ENCODE results near the gene ATG4D.
A peak's percentile ranks its signal among the peaks of the same experiment; 100 is the strongest.
"Not testable (repeated sequence)": the region's sequence is repeated elsewhere in the genome, so short reads cannot be mapped to it uniquely, and the experiment has no call there.

ATG4D gene

GRCh38 chr19:10518444-10519361 lies 25.0 kb upstream of the ATG4D start:
- FAIRE-seq: no peak
- DNase-seq (ENCODE audit: insufficient read length, low spot score): no peak

- DNase-seq (ENCODE audit: insufficient read length, low spot score) (no peak), FAIRE-seq (no peak)
These were observed 24.3 kb upstream of the ATG4D start for GRCh38 chr19:10519421-10519820.

- DNase-seq (ENCODE audit: insufficient read length, low spot score) (no peak), FAIRE-seq (no peak)
These were observed 22.9 kb upstream of the ATG4D start for GRCh38 chr19:10520652-10521318.

DNA sequence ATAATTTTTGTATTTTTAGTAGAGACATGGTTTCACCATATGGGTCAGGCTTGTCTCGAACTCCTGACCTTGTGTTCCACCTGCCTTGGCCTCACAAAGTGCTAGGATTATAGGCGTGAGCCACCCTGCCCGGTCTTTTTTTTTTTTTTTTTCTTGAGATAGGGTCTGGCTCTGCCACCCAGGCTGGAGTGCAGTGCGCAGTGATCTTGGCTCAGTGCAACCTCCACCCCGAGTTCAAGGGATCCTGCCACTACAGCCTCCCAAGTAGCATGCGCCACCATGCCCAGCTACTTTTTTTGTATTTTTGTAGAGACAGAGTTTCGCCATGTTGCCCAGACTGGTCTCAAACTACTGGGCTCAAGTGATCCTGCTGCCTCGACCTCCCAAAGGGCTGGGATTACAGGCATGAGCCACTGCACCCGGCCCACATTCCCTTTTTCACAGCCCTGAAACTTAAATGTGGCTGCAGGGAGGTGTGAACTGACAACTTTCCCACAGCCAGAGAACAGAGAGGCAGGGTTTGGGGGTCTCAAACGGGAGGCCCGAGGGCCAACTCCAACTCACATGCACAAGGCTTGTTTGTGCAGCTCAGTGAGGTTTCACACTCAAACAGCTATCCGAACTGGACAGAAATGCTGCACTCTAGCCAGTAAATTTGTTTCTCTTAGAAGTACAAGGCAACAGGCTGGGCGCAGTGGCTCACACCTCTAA lies 22.1 kb upstream of the ATG4D start:
- FAIRE-seq (no peak), DNase-seq (ENCODE audit: insufficient read length, low spot score) (no peak)

DNA sequence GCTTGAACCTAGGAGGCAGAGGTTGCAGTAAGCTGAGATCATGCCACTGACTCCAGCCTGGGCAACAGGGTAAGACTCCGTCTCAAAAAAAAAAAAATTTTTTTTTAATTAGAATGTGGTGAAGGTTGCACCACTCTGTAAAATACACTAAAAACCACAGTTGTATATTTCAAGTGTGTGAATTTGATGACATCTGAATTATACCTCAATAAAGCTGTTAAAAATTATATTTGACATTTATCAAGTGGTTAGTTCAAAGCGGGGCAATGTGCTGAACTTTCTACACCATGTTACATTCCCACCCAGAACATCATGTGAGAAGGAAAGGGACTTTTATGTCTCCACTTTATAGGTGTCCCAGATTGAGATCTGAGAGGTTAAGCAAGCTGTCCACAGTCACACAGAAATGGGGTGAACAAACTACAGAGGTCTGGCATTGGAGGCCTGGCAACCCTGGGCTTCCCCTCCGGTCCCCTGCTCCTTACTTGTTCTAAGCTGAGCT lies 20.5 kb upstream of the ATG4D start:
- DNase-seq (ENCODE audit: insufficient read length, low spot score): no peak
- FAIRE-seq: no peak

DNA sequence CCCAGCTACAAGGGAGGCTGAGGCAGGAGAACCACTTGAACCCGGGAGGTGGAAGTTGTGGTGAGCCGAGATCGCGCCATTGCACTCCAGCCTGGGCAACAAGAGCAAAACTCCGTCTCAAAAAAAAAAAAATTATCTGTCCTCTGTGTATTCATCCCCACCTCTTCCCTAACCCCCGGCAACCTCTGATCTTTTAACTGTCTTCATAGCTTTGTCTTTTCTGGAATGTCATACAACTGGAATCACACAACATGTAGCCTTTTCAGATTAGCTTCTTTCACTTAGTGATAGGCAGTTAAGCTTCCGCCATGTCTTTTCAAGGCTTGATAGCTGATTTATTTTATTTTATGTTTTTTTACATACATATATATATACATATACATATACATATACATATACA lies 18.1 kb upstream of the ATG4D start:
- FAIRE-seq: no peak
- DNase-seq (ENCODE audit: insufficient read length, low spot score): no peak

- not testable (repeated sequence) for FAIRE-seq; DNase-seq (ENCODE audit: insufficient read length, low spot score)
These were observed 16.8 kb upstream of the ATG4D start for GRCh38 chr19:10526887-10527286.

GRCh38 chr19:10532457-10532856 lies 11.2 kb upstream of the ATG4D start:
- FAIRE-seq (no peak), DNase-seq (ENCODE audit: insufficient read length, low spot score) (no peak)

GRCh38 chr19:10533646-10534386 lies 9.9 kb upstream of the ATG4D start:
- peak; percentile 79 for DNase-seq (ENCODE audit: insufficient read length, low spot score)
- peak; percentile 57 for FAIRE-seq

DNA sequence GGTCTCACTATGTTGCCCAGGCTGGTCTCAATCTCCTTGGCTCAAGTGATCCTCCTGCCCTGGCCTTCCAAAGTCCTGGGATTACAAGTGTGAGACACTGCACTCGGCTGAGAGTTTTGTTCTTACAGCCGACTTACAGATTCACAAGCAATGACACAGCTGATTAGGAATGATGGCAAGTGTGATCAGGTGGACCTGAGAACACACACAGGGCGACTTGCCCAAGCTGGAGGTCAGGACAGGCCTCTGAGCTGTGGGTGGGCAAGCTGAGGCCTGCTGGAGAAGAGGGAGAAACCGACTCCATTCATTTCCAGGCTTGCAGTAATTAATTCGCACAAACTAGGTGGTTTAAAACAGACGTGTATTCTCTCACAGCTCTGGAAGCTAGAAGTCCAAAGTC lies 8.1 kb upstream of the ATG4D start:
- DNase-seq (ENCODE audit: insufficient read length, low spot score) (no peak), FAIRE-seq (no peak)

GRCh38 chr19:10537668-10538067 lies 6.0 kb upstream of the ATG4D start:
- no peak for FAIRE-seq
- no peak for DNase-seq (ENCODE audit: insufficient read length, low spot score)

DNA sequence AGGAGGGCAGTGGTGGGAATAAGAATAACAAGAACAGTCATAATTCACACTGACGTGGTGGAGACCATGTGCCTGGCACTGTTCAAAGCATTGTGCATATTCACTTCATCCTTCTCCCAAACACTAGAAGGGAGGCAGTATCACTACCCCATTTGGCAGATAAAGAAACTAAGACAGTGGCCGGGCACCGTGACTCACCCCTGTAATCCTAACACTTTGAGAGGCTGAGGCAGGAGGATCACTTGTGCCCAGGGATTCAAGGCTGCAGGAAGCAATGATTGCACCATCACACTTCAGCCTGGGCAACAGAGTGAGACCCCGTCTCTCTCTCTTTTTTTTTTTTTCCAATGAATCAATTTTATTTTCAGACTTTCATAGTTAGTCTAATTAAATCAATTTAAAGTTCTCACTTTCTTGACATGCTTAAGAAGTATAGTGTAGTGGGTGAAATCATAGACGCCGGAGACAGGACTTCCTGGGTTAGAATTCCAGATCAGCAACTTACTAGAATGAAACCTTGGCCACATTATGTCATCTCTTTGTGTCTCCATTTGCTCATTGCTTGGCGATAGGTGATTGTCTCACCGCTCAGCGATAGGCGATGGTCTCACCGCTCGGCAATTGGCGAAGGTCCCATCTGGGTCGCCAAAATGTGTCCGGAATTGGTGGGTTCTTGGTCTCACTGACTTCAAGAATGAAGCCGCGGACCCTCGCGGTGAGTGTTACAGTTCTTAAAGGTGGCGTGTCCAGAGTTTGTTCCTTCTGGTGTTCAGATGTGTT lies 5.3 kb upstream of the ATG4D start:
- FAIRE-seq: no peak
- no peak for DNase-seq (ENCODE audit: insufficient read length, low spot score)

DNA sequence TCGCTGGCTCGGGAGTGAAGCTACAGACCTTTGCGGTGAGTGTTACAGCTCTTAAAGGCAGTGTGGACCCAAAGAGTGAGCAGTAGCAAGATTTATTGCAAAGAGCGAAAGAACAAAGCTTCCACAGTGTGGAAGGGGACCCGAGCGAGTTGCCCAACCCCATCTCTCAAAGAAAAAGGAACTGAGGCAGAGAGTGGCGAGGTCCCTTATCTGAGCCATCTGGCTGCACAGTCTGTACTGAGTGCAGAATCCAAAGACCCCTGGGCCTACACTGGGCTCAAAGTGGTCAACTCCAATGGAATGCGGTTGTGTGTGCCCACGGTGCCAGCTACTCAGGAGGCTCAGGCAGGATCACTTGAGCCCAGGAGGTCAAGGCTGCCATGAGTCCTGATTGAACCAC lies 4.7 kb upstream of the ATG4D start:
- not testable (repeated sequence) for FAIRE-seq; DNase-seq (ENCODE audit: insufficient read length, low spot score)

- no peak for FAIRE-seq
- DNase-seq (ENCODE audit: insufficient read length, low spot score): no peak
These were observed 665 bp upstream of the ATG4D start for GRCh38 chr19:10543059-10543419.

DNA sequence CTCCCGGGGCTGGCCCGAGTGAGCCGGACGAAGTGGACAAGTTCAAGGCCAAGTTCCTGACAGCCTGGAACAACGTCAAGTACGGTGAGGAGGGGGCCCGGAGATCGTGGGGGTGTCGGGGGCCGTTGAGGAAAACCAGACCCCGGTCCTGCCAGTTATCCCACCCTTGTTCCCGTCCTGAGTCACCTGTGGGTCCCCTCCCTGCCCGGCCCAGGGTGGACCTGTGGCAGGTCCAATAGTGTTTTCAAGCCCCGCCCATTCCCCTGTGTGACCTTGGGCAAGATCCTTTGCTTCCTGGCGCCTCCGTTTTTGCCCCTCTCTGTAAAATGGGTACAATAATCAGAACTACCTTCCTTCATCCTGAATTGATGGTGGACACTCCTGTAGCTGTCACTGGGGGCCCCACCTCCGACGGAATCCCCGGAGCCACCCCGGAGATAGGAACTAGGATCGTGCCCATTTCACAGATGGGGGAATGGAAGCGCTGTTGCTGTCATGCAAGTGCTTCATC lies 593 bp downstream of the ATG4D start:
- DNase-seq (ENCODE audit: insufficient read length, low spot score) (no peak), FAIRE-seq (no peak)

DNA sequence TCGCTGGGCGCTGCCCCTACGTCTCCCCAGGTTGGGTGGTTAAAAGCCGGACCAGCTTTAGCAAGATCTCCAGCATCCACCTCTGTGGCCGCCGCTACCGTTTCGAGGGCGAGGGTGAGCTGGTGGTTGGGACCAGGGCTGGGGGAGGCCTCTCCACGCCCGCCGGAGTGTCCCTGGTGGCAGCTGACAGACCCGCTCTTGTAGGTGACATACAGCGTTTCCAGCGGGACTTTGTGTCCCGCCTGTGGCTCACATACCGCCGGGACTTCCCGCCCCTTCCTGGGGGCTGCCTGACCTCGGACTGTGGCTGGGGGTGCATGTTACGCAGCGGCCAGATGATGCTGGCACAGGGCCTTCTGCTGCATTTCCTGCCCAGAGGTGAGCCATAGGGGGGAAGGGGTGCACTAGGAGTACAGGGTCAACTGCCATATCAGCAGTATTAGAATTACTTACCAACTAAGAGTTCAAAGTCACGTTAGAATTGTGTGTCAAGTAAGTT lies 1.1 kb downstream of the ATG4D start:
- no peak for DNase-seq (ENCODE audit: insufficient read length, low spot score)
- no peak for FAIRE-seq

DNA sequence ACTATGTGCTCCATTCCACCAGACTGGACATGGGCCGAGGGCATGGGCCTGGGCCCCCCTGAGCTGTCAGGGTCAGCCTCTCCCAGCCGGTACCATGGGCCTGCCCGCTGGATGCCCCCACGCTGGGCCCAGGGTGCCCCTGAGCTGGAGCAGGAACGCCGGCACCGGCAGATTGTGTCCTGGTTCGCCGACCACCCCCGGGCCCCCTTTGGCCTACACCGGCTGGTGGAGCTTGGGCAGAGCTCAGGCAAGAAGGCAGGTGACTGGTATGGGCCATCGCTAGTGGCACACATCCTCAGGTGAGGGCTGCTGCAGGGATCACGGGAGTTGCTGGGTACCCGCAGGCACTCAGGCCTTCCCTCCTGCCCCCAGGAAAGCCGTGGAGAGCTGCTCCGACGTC lies 3.1 kb downstream of the ATG4D start:
- DNase-seq (ENCODE audit: insufficient read length, low spot score) (no peak), FAIRE-seq (no peak)

DNA sequence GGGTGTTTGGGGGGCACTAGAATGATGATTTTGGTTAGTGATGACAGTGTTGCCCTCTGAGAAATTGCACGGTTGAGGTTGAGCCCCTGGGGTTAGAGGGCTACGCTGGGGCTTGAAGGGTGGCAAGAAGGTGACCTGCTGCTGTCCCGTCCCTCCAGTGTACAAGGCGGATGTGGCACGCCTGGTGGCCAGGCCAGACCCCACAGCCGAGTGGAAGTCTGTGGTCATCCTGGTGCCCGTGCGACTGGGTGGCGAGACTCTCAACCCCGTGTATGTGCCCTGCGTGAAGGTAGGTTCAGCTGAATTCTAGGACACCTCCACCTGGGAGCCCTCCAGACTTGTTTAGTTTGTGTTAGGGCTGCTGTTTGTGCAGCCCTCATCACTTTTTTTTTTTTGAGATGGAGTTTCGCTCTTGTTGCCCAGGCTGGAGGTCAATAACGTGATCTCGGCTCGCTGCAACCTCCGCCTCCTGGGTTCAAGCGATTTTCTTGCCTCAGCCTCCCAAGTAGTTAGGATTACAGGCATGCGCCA lies 5.1 kb downstream of the ATG4D start:
- FAIRE-seq (no peak), DNase-seq (ENCODE audit: insufficient read length, low spot score) (no peak)

DNA sequence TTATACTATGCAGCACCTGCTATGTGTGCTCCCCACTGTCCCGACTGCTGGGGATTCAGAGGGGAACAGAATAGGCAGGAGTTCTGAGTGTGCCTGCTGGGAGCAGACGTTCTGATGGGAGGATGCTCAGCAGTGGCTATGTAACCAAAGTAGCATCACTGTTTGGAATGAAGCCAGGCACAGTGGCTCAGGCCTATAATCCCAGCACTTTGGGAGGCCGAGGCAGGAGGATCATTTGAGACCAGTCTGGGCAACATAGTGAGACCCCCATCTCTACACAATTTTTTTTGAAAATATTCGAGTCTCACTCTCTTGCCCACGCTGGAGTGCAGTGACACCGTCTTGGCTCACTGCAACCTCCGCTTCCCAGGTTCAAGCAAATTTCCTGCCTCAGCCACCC lies 6.0 kb downstream of the ATG4D start:
- DNase-seq (ENCODE audit: insufficient read length, low spot score) (no peak), FAIRE-seq (no peak)
